GM19468 (cell line): ENCODE data around the gene CCDC194.

Experiments used
- ATAC-seq: cut with Tn5 transposase; IDR thresholded peaks from one replicate; pipeline ENCODE4 v1.9.1; 2021; ENCODE audit warnings: mild to moderate bottlenecking, moderate library complexity, moderate number of reproducible peaks; ENCODE audit not compliant: unreplicated experiment; ENCODE audit errors: extremely low read depth

CCDC194 gene, protein sequence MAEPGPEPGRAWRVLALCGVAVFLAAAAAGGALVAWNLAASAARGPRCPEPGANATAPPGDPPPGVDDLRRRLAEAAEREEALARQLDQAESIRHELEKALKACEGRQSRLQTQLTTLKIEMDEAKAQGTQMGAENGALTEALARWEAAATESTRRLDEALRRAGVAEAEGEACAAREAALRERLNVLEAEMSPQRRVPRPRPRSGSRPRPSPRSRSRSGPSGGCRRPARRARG

DNA sequence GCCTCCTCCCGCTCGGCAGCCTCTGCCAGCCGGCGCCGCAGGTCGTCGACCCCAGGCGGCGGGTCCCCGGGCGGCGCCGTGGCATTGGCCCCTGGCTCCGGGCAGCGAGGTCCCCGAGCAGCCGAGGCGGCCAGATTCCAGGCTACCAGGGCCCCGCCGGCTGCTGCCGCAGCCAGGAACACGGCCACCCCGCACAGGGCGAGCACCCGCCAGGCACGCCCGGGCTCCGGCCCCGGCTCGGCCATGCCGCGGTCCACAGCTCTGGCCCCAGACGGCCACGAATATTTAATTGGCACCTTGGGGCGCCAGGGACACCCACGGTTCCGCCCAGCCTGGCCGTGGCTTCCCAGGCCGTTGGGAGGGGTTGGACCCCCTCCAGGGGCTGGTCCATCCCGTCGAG, at the start of gene CCDC194:
TSS of gene CCDC194 (minus strand) at position 283 of the 400 bp plus-strand sequence. CDS start at position 245, 38 bp downstream.
- ATAC-seq: no peak

DNA sequence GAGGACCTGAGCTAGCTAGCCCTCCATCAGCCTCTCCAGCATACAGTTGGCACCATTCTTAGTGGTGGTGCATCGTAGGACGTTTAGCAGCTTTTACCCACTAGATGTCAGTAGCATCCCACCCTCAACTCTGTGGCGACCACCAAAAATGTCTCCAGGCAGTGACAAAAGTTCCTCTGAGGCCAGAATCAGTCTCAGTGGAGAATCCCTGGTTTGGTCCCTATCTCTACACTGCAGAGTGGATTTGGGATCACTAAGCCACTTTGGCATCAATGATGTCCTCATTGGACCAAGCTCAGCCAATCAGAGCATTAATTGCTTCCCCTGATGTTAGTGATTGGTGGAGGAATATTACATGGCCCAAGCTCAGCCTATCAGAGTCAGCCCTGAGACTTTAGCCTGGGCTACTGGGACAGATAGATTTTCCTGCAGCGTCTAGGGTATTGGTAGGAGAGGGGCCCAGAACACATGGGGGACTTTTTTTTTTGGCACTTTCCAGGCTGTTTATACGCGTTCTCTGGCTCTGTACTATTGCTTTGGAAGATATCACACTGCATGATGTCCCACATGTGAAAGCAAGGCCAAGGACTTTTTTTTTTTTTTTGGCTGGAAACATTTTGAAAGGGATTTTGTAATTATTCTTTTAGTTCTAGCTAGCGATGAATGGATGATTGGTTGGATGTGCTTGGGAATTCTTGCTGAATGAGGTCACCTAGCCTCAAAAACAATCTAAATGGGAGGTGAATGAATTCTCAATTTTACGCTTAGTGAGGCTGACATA, 47.4 kb upstream of the CCDC194 start:
- no peak for ATAC-seq

DNA sequence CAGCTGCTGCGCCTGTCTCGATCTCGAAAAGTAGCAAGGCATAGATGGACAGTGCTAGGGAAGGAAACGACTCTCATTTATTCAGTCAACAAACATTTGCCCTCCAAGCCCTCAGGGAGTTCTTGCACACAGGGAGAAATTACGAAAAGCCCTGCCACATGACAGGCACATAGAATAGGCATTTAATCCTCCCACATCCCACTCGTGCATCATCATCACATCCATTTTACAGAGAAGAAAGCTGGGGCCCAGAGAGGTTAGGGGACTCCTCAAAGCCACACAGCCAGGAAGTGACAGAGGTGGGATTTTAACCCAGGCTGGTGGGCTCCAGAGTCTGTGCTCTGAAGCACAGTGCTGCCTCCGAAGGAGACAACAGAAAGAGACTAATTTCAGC, 42.9 kb upstream of the CCDC194 start:
- no peak for ATAC-seq

DNA sequence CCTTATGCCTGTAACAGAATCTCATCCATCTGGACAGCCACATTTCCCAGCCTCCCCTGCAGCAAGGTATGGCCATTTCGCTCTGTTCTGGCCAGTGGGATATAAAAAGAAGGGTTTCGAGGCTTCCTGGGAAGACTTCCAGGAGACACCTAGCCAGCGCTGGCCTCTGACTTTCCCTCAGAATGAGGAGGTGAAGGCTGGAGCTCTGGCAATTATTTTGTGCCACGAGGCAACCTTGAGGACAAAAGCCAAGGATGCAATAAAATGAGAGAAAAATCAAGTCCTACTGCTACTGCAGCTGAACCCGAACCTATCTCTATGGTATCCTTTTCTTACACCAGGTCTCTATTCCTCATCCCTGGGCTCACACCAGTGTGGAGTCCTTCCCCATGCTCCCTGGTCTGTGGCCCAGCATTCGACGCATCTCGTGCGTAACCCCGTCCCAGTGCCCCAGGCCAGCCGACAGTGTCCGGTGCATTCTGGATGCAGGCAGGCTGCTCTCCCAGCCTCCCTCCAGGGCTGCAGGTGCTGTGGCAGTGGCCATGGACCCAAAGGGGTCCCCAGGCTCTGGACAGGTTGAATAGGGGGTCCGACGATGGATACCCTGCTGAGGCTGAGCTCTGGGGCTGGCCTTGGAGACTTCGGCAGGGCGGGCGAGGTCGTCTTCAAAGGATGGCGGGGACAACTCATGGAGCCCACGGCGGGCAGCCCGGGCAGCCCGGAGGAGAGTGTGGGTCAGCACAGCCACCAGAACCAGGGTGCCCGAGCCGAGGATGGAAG, 42.3 kb upstream of the CCDC194 start:
- no peak for ATAC-seq

DNA sequence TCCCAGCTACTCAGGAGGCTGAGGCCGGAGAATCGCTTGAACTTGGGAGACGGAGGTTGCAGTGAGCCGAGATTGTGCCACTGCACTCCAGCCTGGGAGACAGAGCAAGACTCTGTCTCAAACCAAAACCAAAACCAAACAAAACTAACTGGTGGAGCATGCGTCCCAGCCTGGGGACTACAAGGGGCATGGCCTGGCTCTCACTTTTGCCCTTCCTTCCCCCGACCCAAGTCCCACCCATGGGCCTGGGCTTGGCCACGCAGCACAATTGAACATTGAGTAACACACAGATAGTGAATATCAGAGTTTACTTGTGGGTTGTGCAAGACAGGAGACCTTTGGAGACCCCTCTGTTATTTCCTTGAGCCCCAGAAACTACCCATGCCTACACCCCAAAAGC, 41.2 kb upstream of the CCDC194 start:
- no peak for ATAC-seq

DNA sequence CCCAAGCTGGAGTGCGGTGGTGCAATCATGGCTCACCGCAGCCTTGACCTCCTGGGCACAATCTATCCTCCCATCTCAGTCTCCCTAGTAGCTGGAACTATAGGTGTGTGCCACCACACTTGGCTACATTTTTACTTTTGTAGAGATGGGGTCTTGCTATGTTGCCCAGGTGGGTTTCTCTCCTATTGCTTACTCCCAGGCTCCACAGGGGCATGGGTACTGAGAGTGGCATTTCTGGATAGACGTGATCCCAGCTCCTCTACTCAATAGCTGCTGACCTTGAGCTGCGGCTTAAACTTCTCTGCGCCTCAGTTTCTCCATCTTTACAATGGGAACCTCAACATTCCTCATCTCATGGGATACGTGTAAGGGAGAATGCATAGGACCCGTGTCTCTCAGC, 37.4 kb upstream of the CCDC194 start:
- no peak for ATAC-seq

DNA sequence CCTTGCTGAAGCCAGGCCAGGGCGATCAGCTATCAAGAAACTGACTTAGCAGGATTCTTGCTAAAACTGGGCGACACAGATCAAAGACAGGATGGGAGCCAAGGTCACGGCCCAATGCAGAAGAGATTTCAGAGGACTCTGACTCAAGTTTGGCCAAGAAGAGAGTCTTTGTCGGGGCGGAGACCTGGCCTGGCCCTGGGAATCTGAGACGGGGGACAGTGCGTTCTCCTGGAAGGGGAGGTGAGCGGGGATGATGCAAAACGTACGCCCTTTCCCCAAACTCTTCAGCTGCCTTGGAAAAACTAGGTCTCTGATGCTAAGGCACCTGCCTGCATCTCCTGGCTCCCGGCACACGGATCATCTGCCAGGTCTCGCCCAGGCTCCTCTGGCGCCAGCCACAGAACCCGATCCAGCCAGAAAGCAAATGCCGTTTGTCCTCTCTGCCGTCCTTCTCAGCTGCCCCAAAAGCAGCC, 35.7 kb upstream of the CCDC194 start:
- ATAC-seq: no peak

DNA sequence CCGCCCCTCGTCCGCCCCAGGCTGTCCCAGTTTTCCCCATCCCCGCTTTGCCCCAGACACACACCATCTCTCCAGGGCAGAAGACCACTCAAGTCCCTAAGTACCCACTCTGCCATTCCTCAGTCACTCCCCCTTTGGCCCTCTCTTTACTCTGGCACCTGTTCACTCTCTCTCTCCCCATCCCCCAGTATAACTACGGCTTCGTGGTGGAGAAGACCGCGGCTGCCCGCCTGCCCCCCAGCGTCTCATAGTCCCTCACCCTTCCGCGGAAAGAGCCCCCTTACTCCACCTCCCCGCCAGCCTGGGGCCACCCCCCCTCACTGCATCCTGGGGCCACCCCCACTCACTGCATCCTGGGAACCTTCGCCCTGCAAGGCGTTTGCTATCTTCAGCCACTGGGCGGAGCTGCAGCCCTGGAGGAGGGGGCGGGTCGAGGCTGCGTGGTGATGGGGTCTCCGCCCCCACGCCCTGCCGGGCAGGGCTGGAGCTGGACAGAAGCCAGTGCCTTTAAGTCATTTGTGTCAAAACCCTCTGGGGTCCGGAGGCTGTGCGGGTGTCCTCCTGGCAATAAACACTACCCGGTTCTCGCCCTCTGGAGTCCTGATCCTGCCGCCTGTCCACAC, 30.9 kb upstream of the CCDC194 start:
- no peak for ATAC-seq

DNA sequence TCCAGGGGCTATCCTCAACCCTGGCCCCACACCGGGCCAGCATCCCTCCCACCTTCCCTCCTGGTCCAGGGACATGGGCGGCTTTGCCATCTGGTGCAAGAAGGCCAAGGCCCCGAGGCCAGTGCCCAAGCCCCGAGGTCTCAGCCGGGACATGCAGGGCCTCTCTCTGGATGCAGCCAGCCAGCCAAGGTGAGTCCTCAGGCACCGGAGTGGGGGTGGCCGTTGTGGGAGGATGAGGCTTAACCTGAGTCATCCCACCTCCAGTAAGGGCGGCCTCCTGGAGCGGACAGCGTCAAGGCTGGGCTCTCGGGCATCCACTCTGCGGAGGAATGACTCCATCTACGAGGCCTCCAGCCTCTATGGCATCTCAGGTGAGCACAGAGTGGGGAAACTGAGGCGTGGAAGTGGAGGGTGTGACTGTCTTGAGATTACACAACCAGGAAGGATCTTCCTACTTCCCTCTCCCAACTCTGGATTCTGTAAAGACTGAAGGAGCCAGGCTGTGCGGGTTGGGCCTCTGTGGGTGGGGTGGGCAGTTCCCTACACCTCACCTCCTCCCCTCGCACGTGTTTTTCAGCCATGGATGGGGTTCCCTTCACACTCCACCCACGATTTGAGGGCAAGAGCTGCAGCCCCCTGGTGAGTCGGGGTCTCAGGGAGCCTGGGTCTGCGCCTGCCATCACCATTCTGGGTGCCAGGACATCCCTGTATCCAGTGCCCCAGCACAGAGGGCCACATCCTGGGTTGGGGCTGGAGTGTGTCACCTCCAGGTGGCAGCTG, 29.6 kb upstream of the CCDC194 start:
- no peak for ATAC-seq

DNA sequence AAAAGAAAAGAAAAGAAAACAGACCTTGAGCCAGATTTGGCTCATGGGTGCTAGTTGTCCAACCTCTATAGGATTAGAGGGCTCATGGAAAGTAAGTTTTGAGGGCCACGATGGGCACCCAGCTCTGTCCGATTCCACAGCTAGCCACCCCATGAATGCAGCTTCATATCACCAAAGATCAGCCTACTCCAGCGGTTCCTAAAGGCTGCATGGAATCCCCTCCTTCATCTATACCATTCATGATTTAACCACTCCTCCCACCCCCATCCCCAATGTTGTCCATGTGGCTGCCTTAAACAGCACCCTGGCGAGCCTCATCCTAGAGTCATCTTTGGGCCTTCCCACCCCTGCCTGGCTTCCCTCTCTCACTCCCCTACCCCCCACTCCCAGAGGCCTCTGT, 27.9 kb upstream of the CCDC194 start:
- no peak for ATAC-seq

DNA sequence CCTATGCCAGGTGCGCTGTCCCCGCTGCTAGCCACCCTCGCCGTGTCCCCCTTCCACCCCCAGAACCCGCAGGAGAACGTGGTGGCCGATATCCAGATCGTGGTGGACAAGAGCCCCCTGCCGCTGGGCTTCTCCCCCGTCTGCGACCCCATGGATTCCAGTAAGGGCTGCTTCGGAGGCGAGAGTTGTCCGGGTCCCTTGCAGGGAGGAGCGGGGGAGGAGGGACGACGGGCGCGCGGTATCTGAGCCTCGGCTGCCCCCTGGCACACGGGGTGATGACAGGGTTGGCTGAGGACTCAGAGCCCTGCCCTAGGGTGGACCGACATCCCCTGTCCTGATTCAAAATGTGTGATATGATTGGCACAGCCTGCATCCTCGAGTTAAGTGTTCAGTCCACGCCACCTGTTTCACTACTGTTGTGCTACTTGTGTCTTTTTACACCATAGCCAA, 26.5 kb upstream of the CCDC194 start:
- no peak for ATAC-seq

DNA sequence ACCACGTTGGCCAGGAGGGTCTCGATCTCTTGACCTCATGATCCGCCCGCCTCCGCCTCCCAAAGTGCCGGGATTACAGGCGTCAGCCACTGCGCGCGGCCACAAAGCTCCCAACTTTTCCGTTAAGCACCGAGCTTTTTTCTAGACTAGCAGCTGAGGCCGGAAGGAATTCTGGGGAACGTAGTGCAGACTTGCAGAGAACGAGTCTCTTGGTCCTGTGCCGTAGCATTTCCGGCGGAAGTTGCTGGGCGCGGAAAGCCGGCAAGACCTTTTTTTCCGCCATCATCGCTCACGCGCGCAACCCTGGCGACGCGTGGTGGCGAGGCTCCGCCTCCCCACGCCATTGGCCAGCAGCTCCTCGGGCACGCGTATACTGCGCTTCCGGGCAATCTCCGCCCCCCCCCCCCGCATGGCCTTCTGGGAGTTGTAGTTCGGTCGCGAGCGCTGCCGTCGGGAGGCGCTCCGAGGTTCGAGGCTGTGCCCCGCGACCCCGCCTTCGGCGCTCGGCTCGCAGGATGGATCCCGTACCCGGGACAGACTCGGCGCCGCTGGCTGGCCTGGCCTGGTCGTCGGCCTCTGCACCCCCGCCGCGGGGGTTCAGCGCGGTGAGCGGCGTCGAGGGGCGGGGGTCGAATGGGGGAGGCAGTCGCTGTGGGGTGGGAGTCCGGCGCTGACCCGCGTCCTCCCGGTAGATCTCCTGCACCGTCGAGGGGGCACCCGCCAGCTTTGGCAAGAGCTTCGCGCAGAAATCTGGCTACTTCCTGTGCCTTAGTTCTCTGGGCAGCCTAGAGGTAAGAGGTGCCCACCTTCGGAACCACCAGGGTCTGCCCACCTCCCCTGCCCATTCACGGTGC, 25.9 kb upstream of the CCDC194 start, which contains the start of gene MVB12A:
TSS of gene MVB12A (plus strand) at position 427 of the 854 bp plus-strand sequence. CDS start at position 516, 89 bp downstream.
- peak; percentile 71 for ATAC-seq

DNA sequence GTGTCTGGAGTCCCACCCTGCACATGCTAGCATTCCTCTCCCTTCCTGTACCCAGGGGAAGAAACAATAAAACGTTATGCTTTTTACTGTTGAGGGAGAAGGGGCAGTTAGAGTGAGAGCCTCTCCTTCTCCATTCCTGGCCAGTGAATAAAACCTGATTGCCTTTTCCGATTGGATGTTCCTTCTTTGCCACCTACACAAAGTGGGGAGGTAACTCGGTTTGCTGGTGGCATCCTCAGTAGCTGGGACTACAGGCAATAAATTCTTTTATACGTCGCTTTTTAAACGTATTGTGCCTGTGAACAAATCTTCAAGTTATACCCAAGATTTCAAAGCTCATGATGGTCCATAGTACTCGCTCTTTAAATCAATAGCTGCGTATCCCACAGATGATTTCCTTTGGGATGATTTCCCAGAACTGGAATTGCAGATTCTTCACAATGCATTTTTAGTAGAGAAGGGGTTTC, 25.2 kb upstream of the CCDC194 start:
- no peak for ATAC-seq

DNA sequence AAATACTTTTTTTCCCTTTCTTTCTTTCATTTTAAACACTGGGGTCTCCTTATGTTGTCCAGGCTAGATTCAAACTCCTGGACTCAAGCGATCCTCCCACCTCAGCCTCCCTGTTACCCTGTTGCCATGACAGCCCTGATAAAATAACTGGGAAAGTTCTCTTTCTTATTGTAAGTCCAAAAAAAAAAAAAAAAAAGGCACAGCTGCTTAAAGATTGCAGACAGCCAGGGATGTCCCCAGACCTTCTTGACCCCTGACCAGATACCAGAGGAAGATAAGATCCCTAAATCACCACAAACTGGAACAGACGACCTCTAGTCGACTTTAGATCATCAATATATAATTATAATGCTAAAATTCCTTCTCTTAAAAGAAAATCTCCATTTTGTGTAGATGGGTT, 24.7 kb upstream of the CCDC194 start:
- no peak for ATAC-seq

DNA sequence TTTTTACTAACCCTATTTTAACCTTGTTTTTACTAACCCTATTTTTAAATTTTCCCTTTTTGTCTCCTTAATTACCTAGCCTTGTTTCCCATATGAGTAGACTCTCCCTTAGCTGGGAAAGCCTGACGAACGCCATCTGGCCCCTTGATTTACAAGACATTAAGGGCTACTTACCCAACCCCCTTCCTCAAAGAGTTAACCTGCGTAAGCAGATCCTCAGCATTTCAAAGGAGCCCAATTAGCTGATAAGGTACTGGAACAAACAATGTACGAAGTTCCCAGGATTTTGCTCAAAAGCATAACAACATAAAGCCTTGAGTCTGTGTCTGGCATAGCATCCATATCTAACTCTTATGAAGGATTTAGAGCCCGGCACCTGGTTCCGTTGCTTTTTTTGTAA, 21.1 kb upstream of the CCDC194 start:
- ATAC-seq: no peak

DNA sequence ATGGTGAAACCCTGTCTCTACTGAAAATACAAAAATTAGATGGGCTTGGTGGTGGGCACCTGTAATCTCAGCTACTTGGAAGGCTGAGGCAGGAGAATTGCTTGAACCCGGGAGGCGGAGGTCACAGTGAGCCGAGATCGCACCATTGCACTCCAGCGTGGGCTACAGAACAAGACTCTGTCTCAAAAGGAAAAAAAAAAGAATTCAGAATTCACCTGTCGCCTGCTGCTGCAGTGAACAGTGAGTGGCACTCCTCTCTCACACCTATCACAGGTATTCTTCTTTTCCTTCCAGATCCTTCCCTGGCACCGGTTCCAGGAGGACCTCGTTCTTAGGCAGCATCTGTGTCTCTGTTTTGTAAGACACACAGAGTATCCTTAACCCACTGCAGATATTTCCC, 20.1 kb upstream of the CCDC194 start:
- ATAC-seq: no peak

DNA sequence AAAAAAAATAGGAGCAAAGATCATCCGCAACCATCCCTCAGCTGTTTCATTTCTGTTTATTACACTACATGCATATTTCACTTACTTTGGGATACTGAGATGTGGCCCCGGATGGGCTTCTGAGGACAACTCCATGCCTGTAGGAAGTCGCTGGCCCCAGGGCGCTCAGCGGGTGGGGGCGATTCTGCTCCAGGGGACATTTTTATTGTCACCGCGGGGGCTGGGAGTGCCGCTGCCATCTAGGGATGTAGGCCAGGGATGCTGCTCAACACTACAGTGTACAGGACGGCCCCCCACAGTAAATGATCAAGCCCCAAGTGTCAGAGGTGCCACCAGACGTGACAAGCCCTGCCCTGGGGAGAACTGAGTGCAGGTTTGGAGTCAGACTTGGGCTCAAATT, 17.8 kb upstream of the CCDC194 start:
- no peak for ATAC-seq

DNA sequence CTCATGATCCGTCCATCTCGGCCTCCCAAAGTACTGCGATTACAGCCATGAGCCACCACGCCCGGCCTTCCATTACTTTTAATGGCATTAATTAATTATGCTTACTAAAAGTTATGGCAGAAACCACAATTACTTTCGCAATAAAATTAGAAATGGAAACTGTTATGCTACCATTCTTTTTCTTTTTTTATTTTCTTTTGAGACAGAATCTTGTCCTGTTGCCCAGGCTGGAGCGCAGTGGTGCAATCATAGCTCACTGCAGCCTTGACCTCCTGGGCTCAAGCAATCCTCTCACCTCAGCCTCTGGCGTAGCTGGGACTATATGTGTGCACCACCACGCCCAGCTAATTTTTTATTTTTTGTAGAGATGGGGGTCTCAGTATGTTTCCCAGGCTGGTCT, 16.0 kb upstream of the CCDC194 start:
- no peak for ATAC-seq

DNA sequence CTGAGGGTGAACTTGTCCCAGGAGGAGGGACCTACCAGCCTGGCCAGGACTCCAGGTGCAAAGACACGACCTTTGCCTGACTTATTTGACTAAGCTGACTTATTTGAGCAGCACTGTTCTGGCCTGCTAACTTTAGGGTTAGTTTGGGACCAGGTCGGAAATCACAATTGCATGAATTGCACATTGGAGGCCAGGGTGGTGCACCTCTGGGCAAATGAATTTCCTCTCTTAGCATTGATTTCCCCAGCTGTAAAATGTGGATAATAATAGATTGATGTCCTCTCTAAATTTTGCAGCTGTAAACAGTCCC, 12.8 kb upstream of the CCDC194 start:
- no peak for ATAC-seq
